CD4-positive, alpha-beta T cell treated with Interleukin-12 subunit alpha and Interleukin-12 subunit beta, for 1 hour (primary cell): Measurements from ENCODE around the gene IRF2.
A peak's percentile ranks its signal among the peaks of the same experiment; 100 is the strongest.

Experiments
- DNase-seq: peaks from one replicate; pipeline ENCODE4 v3.0.0-alpha.2; 2020

IRF2 gene

DNA sequence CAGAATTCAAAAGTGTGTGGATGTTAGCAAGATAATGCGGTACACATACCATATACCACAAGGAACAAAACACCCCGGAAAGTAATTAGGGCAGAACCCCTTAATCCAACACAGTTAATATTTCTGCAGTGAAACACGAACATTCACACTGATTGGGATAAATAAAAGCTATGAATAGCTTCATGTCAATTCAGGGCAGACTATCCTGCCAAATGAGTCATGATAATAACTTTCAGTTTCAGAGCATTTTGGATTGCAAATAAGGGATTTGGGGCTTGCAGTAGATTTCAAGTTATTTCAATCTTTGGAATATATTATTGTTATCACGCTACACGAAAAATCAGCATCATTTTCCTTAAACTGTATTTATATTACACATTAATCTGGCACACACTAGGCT, 24.3 kb downstream of the IRF2 start:
- no peak for DNase-seq

DNA sequence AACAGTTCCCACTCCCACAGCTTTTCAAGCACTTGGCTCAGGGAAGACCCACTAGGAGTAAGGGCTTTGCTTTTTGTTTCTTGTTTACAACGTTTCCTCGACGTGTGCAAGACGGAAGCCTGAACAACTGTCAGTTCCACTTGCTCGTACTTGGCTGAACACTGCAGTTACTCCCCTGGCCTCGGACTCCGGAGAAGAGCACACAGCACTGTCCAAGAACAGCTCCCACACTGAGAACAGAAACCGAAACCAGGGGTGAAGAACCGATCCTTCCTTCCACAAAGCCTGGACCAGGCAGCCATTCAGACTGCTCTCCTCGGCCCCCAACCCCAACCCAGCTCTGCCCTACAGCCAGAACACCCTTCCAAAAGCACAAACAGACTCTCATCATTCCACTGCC, 25.5 kb downstream of the IRF2 start:
- peak; percentile 27 for DNase-seq

DNA sequence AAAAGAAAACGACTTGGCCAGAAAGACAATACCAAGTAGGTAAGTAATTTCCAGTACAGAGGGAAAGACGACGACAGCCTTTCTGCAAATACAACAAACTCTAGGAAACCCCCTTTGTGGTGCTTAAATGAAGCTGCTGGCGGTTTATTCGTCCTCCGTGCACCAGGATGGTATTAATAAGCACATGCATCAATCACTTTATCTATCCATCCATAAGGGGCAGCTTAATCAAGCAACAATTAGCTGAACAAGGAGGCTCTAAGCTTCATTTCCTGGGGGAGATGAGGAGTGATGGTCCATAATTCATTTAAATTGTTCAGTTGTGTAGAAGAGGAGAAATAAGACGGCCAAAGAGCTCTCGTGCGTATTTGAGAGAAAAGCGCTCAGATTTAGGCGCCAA, 26.2 kb downstream of the IRF2 start:
- no peak for DNase-seq

DNA sequence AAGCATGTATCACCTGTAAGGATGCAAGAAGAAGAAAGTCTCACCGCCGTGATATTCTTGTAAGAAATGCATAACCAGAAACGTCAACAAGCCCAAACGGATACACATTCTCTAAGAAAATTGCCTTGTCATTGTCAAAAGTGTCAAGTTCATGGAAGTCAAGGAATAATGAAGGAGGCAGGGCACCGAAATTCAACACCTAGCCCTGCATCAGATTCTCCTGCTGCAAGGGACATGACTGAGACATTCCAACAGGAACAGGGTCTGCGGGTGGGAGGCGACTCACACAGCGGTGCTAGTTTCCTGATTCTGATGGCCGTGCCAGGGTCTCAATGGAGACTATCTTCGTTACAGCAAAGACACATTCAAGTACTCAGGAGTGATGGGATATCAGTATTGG, 26.7 kb downstream of the IRF2 start:
- DNase-seq: no peak

DNA sequence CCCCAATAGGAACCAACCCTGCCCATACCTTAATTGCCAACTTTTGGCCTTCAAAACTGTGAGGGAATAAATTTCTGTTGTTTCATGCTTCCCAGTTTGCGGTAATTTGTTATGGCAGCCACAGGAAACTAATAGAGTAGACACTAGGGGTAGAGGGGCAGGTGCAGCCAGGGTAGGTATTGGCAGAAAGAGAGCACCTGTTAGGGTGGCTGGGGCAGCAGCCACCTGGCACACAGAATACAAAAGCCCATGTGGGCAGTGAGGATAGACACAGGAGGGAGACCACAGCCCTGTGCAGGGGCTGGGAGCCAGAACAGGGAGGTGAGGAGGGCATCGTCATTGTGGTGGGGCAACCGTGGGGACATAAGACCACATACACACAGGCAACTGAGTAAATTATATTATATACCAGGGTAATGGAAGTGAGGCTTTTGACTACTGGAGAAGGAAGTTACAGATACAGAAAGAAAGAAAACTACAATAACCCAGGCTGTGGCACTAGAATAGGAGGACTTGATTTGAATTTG, 28.2 kb downstream of the IRF2 start:
- no peak for DNase-seq

DNA sequence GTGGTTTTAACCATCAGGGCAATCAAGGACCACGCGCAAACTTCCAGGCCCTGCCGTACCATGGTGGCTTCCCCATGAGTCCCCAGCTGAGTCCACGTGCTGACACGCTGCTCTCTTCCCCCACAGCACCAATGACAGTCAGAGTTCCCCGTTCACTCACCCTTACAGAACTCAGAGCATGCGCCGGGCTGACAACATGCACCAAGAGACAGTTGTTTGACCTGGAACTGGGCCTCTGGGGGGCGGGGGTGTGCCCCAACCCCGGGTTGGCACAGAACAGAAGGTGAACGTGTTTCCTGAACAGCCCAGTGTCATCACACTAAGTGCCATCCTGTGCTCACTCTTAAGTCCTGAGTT, 29.4 kb downstream of the IRF2 start:
- no peak for DNase-seq

DNA sequence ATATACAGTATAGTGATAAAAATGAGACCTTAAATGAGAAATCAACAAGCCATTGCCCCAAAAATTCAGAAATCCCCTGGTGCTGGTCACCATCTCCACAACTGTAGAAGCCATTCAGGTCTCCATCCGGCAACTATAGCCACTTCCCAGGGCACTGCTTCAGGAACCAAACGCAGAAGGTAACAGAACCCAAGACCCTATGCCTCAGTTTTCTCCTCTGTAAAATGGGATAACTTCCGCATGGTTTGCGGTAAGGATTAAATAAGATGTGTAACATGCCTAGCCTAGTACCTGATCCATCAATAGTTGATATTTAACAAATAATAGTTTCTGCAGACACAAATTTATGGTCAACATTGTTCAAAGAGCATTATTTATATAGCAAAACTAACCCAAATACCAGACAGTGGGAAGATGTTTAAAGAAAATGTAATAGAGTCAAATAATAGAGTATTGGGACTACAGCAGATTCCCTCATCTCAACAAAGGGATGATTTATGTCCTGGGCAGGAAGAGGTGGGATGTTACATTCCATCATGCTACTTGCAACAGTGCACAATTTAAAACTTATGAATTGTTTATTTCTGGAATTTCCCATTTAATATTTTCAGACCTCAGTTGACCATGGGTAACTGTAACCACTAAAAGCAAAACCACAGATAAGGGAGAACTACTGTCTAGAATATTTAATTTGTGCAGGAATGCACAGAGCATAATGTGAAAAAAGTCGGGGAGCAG, 30.0 kb downstream of the IRF2 start:
- DNase-seq: no peak

DNA sequence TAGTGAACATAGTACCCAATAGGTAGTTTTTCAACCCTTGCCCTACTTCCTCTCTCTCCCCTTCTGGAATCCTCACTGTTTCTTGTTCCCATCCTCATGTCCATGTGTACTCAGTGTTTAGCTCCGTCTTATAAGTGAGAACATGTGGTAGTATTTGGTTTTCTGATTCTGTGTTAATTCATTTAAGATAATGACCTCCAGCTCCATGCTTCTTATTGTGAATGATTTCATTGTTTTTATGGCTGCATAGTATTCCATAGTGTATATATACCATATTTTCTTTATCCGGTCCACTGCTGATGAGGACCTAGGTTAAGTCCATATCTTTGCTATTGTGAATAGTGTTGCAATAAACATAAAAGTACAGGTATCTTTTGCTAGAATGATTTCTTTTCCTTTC, 31.0 kb downstream of the IRF2 start:
- DNase-seq: no peak

DNA sequence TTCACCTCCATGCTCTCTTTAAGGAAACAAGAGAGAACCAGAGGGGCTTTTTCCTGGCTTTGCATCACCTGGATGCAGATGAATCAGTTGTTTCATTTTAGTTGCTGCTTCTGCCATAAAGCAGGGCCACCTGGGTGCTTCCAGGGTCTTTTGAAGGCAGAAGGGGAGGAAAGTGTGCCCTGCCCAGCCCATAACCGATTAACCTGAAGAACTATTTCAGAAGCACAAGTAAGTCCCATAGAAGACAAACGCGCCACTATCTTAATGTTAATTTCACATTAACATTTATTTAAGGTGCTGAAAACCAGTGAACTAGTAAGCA, 32.1 kb downstream of the IRF2 start:
- no peak for DNase-seq

DNA sequence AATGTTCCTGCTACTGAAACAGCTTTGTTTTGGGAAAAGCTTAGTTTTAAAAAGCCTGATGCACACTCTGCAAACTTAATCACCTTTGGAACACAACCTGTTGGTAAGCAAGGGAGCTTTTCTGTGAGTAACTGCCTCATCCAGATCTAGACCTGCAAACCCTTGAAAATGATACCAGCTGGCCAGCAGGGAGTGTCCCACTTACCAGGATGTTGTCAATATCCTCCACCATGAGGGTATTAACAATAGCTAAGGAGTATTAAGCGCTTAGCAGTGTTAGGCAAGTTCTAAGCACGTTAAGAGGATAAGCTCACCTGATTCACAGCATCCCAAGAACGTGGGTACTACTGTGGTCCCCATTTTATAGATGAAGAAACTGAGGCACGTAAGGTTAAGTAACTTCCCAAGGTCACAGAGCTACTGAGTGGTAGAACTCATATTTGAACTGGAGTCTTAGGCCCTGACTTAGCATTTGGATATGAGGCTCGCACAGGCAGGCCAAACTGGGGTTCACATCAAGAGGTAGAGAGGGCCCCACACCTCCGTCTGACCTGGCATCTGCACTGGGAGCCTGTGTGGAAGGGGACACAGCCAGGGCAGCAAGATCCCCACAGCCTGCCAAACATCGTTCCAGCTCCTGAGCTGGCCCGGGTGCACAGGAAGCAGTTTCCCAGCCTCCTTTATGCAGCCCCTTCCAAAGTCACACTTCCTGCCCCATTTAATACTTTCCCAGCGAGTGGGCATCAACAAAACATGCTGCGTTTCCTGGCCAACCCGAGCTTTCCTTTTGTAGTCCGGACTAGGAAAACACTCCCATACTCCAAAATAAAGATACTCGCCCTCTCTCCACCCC, 32.7 kb downstream of the IRF2 start:
- DNase-seq: no peak

DNA sequence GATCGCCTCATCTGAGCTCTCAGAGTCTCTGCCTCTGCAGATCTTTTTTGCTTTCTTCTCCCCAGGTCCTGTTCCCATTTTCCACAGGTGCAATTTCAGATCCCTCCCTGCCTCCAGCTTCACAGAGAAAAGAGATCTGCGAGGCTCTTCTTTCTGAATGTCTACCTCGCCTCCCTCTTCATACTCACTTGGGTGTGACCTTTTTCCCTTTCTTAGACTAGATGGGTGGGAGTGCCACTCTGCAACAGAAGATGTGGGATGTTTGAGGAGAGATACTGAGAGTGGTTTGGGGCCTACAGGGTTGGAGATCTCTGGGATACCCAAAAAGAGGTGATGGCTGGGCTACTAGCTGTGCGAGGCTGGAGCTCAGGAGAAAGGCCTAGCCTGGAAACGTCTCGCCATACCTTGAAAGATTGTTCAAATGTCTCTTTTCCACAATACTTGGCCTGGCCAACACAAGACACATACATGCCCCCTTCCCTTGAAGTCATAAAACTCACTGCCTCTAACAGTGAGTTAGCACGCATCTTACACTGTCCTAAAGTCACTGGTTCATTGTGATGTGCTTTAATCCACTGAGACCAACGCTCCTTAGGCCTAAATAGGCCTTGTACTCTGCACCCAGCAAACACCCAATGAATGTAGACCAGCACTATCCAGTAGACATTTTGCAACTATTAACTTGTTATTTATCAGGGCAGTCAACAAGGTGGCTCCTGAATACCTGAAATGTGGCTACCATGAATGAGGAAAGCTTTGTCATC, 33.6 kb downstream of the IRF2 start:
- no peak for DNase-seq

DNA sequence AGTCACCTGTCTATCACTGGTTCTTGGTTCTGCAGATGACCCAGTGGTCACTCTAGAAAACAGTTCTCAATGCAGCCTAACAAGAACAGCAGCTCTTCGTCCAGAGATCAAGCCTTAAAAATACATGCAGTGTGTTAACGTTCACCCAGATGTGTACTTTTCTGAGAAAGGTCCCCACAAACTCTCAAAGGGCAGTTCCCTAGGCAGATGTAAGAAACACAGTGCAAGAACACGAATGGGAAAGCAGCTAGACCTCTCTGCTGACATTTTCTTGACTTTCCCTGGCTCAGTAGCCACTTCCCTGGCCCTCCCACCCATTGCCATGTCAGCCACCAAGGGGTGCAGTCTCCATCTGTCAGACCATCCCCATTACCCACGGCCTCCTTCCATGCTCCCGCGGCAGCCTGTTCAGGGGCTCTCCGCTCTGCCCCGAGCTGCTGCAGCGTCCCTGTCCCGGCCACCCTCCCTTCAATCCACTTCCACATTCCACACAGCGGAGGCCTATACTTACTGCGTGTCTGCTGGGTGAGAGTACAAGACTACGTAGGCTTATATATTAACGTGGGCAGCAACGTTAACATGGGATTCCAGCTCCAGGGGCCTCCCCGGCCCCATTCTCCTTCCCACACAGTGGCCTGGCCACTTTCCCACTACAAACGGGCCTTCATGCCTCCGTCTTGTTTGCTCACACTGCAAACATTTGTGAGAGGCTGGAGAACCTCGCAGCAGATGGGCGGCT, 34.3 kb downstream of the IRF2 start:
- no peak for DNase-seq

DNA sequence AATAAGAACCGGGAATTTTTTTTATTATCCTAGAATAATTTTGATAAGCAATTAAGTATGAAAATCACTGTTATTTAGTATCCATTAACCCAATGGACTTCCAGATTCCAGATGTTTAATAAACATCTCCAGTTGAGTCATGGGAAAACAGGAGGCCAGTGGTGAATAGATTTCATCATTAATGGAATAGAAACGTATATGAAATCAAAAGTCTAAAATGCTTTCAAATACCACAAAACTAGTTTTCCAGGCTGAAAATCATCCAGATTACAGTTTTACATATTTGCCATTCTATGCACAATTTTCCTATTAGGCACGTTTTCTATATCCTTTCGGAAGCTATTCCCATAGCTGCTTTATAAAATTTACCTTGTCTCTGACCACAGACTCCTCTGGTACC, 35.0 kb downstream of the IRF2 start:
- DNase-seq: no peak

DNA sequence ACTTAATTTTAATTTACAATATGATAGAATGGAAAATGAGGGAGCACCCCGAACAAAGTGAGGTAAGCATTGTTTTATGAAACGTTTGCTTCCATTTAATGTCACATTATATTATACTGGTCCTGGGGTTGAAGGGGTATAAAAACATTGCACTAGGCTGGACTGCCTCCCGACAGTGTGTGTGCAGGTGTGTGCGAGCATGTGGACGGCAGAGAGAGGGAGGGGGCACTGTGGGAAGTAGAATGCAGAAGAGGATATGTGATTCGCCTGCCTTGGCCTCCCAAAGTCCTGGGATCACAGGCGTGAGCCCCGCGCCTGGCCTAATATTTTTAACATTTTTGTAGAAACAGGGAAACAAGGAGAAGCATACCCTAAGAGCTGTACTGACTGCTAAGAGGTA, 36.0 kb downstream of the IRF2 start:
- DNase-seq: no peak

DNA sequence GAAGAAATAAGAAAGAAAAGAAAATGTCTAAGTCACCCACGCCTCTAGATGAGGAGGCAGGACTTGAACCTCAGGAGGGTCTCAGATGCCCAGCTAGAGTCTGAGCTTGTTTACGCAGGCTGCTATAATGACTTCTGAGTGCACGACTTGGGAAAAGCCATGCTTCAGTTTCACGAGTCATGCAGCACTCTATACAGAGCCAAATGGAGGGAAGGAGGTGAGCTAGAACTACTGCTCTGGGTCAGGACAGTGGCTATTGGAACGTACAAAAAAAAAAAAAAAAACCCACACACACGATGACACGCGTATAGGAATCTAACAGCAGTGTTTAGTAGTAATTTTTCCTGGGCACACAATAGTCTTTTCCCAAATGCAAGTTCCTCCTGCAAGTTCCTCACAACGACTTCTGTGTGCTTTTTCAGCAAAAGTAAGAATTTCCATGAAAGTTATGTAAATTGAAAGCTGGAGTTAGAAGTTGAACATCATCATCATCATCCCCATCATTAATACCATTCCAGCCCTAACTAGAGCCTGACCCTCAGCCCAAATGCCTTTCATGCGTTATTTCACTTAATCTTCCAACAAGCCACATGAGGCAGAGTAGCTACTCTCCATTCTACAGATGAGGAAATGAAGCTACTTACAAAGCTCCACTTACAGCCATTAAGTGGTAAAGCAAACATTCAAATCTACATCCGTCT, 36.6 kb downstream of the IRF2 start:
- DNase-seq: no peak

DNA sequence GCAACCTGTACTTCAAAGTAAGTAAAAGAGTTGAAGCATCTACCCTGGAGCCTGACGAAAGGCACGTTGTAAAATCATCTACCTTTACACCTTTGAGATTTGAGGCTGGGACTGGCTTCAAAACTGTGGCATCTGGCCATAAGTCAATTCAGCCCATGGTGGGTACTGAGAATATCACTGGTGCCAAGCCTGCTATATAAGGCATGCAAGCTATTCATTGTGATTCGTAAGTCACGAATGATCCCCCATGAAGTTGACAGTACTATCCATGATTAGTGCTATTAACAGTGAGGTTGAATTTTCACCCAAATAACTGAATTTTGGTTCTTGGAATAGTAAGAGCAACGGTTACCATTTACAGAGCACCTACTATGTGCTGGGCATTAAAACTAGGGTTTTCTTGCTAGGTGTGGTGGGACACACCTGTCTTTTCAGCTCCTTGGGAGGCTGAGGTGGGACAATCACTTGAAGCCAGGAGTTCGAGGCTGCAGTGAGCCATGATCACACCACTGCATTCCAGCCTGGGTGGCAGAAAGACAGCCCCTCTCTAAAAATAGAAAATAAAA, 39.8 kb downstream of the IRF2 start:
- DNase-seq: no peak

DNA sequence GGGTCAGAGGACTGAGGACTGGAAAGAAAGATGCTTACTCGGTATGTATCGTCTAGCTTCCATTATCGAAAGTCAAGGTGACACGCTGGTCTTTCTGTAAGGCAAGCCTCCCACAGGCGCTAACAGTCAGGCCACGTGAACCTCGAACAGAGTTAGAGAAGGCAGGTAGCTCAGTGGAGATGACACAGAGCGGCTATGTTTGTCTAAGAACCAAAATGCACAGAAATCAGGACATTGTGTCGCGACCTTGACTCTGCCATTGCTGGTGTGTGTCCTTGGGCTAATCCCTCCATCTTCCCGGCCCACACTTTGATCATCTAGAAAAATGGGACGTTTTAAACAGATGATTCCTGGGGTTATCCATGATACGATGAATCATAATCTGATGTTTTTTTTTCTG, 40.3 kb downstream of the IRF2 start:
- DNase-seq: no peak

DNA sequence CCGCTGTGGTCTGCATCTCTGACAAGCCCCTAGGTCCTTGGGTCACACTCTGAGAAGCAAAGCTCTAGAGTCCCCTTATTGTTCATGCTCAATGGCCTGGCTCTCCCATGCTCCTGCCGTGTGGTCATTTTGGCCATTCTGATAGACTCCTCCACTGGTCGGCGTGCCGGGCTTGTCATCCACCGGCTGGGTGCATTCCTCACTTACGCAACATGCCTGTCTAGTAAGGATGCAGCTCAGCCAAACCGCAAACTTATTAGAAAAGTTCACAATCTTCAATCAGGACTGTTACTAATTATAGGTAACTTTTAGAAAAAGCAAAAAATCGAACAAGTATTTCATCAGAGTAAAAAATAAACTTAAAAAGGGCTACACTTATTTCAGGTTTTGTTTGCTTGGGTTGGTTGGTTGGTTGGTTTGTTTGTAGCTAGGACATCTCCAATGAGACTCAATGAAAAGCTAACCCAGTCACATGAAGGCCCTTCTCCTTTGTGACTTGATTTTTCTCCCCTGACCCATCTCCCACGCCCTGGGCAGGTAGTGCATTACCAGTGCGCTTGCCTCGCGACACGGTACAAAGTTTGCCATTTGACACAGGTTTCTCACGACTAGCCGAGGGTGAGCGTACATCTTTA, 41.0 kb downstream of the IRF2 start:
- no peak for DNase-seq

DNA sequence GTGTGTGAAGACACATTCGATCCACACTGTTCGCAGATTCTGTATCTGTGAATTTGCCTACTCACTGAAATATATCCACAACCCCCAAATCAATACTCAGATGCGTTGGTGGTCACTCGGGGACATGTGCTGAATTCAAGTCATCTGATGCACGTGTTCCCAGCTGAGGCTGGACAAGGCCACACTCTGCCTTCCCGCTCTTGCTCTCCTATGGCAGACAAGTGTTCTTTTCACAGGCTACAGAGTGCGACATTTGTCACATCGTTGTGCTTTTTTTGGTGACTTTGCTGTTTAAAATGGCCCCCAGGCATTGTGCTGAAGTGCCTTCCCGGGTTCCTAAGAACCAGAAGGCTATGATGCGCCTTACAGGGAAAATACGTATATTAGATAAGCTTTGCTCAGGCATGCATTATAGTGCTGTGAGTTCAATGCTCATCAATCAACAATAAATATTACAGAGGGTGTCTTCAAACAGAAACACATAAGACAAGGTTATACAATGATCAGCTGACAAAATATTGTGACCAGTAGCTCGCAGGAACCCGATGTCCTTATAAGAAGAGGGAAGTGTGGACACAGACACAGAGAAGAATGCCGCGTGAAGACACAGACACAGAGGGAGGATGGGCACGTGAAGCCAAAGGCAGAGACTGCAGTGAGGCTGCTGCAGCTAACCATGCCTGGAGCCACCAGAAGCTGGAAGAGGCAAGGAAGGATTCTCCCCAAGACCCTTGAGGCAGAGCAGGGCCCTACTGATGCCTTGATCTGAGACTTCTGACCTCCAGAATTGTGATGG, 42.0 kb downstream of the IRF2 start:
- DNase-seq: no peak

DNA sequence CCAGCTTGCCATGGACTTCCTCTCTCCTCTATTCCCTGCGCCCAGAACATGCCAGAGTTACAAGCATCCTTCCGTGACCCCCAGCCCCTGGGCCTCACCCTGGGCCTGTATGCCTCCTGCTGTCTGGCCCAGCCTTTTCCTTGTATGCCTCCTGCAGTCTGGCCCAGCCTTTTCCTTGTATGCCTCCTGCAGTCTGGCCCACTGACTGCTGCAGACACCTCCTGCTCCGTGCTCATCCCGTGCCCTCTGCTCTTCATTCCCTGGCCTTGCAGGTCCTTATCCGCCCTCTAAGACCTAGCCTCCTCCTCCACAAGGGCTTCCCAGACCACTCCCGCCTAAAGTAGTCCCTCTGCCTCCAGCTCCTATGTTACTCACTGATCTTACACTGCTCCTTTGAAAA, 44.2 kb downstream of the IRF2 start:
- DNase-seq: no peak

DNA sequence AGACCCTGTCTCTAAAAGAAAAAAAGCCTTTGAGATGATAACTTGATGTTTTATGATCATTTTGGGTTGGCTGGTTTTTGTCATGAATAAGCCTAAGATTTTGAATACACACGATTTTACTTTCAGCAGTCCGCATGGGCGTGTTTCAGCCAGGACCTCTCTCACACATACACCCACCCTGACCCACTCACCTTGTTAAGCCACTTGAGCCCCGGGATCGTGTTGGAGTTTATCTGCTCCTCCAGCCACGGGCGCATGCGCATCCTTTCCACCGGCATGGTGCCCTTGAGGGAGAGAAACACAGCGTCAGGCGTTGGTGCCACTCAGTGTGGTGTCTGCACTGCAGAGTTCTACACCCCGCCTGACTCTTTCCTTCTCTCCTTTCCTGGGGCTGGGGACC, 45.6 kb downstream of the IRF2 start:
- no peak for DNase-seq
